Measurements from ENCODE around the gene ABCC12.

DNA sequence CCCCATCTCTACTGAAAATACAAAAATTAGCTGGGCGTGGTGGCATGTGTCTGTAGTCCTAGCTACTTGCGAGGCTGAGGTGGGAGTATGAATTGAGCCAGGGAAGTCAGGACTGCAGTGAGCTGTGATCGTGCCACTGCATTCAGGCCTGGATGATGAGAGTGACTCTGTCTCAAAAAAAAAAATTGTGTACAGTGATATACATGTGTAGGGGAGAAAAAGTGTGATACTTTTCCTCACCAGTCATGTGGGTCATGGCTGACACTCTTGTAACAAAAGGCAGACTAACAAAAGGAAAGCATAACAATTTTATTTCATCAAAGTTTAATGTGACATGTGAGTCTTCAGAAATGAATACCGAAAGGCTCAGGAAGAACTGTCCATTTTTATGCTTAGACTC, 2.0 kb upstream of the ABCC12 start:
- TF ChIP-seq, protein P1, sequence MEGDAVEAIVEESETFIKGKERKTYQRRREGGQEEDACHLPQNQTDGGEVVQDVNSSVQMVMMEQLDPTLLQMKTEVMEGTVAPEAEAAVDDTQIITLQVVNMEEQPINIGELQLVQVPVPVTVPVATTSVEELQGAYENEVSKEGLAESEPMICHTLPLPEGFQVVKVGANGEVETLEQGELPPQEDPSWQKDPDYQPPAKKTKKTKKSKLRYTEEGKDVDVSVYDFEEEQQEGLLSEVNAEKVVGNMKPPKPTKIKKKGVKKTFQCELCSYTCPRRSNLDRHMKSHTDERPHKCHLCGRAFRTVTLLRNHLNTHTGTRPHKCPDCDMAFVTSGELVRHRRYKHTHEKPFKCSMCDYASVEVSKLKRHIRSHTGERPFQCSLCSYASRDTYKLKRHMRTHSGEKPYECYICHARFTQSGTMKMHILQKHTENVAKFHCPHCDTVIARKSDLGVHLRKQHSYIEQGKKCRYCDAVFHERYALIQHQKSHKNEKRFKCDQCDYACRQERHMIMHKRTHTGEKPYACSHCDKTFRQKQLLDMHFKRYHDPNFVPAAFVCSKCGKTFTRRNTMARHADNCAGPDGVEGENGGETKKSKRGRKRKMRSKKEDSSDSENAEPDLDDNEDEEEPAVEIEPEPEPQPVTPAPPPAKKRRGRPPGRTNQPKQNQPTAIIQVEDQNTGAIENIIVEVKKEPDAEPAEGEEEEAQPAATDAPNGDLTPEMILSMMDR (IDR thresholded peaks at IDR 0.05): no peak
- TF ChIP-seq POLR2A (IDR thresholded peaks at IDR 0.05) (no peak), POLR2AphosphoS5 (IDR thresholded peaks at IDR 0.05) (no peak), EP300 (IDR thresholded peaks at IDR 0.05) (no peak)
